GM10266 (cell line): ENCODE data around the gene USP24.
"Not testable (repeated sequence)": the region's sequence is repeated elsewhere in the genome, so short reads cannot be mapped to it uniquely, and the experiment has no call there.

ENCODE experiments used
- DNase-seq: peaks from one replicate; pipeline ENCODE4 v3.0.0; 2012; ENCODE audit errors: extremely low spot score
- TF ChIP-seq, protein P1 (sequence below): IDR thresholded peaks from 2 replicates; pipeline ENCODE4 v1.5.1; 2012; ENCODE audit warnings: mild to moderate bottlenecking, low read depth; ENCODE audit not compliant: control insufficient read depth, insufficient read depth; ENCODE audit errors: missing control alignments

USP24 gene

GRCh38 chr1:55196433-55197035 lies 18.6 kb downstream of the USP24 start:
- no peak for DNase-seq
- TF ChIP-seq, protein P1, sequence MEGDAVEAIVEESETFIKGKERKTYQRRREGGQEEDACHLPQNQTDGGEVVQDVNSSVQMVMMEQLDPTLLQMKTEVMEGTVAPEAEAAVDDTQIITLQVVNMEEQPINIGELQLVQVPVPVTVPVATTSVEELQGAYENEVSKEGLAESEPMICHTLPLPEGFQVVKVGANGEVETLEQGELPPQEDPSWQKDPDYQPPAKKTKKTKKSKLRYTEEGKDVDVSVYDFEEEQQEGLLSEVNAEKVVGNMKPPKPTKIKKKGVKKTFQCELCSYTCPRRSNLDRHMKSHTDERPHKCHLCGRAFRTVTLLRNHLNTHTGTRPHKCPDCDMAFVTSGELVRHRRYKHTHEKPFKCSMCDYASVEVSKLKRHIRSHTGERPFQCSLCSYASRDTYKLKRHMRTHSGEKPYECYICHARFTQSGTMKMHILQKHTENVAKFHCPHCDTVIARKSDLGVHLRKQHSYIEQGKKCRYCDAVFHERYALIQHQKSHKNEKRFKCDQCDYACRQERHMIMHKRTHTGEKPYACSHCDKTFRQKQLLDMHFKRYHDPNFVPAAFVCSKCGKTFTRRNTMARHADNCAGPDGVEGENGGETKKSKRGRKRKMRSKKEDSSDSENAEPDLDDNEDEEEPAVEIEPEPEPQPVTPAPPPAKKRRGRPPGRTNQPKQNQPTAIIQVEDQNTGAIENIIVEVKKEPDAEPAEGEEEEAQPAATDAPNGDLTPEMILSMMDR = no peak

GRCh38 chr1:55195521-55196233 lies 19.5 kb downstream of the USP24 start:
- TF ChIP-seq, protein P1 = no peak
- no peak for DNase-seq

GRCh38 chr1:55194851-55195250 lies 20.3 kb downstream of the USP24 start:
- TF ChIP-seq, protein P1 = no peak
- no peak for DNase-seq

GRCh38 chr1:55192093-55192492 lies 23.1 kb downstream of the USP24 start:
- DNase-seq = no peak
- TF ChIP-seq, protein P1 = no peak

DNA sequence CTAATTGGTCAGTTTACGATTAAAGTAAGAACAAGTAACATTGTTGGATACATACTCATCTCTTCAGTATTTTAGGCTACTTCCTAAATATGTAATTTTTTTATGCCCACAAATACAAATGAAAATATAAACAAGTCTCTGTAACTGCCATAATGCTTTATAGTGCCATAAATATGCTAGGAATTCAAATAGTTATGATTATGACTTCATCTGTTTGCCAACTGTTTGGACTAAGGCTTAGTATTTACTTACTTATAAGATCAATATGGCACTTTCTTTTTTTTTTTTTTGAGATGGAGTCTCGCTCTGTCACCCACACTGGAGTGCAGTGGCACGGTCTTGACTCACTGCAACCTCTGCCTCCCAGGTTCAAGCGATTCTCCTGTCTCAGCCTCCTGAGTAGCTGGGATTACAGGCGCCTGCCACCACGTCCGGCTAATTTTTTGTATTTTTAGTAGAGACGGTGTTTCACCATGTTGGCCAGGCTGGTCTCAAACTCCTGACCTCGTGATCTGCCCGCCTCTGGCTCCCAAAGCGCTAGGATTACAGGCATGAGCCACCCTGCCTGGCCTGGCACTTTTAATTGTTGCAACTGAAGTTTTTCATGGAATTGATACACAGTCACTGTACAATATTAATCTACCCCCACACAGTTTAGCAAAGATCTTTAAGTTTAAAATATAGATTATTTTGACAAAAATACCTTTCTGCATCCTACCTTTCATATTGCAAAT lies 23.8 kb downstream of the USP24 start:
- not testable (repeated sequence) for DNase-seq

DNA sequence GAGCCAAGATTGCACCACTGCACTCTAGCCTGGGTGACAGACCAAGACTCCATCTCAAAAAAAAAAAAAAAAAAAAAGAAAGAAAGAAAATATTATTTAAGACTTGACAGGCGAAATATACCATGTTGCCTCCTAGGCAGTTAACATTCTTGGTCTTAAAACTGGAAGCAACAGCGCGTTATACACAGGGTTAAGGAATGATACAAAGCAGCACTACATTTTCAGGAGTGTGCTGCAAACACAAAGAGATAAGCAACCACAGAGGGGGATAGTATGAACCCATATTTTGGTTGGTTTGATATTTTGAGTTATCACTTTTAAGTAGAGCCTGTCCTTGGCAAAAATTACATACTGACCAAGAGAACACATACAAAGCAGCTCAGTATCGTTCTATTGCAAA lies 25.1 kb downstream of the USP24 start:
- TF ChIP-seq, protein P1 = no peak
- no peak for DNase-seq

- no peak for DNase-seq
- TF ChIP-seq, protein P1 = no peak
These were observed 26.3 kb downstream of the USP24 start for GRCh38 chr1:55188909-55189308.
